Adrenal gland (tissue), 12 donors: ENCODE data around the gene RYR2. TPM values are rescaled to one million over a fixed set of nuclear protein-coding genes. Genes with fewer than 3 reads are reported as not detected.

Experiments used
- DNase-seq, 7 donors: peaks; one replicate each; pipeline ENCODE4 v3.0.0-alpha.2; 2019 to 2020
- H3K27ac ChIP-seq, 5 donors: fragments of 200-600 bp; sonication (generic) in 4 of 5; 1 replicate in 3 of 5; 2 replicates in 2 of 5; pipeline versions ENCODE4 v1.5.1 to v1.8.0; 2016 to 2020; ENCODE audit warnings: mild to moderate bottlenecking in 1 of 5
- H3K27me3 ChIP-seq: fragments of 200-600 bp; 2 replicates; pipeline ENCODE4 v1.8.0; 2021
- H3K36me3 ChIP-seq, 2 donors: fragments of 200-600 bp; replicated peaks in 1 of 2; 1 replicate in 1 of 2; 2 replicates in 1 of 2; pipeline versions ENCODE4 v1.5.1 to v1.8.0; 2018 to 2022
- H3K4me1 ChIP-seq, 2 donors: fragments of 200-600 bp; replicated peaks in 1 of 2; 1 replicate in 1 of 2; 2 replicates in 1 of 2; pipeline versions ENCODE4 v1.5.1 to v1.8.0; 2018 to 2021
- H3K4me3 ChIP-seq, 4 donors: fragments of 200-600 bp; sonication (generic) in 3 of 4; one replicate each; pipeline ENCODE4 v1.5.1; 2016 to 2018
- H3K9me3 ChIP-seq, 3 donors: fragments of 200-600 bp; sonication (generic) in 1 of 3; replicated peaks in 1 of 3; 1 replicate in 2 of 3; 2 replicates in 1 of 3; pipeline versions ENCODE4 v1.5.1 to v1.8.0; 2016 to 2021
- CTCF ChIP-seq, 6 experiments: fragments of 450-650 bp in 4 of 6; fragments of 200-600 bp in 2 of 6; sonication (generic) in 1 of 6; IDR thresholded peaks; 1 replicate in 5 of 6; 2 replicates in 1 of 6; pipeline versions ENCODE4 v1.5.1 to v1.8.0; 2016 to 2021; ENCODE audit warnings: antibody characterized with exemption in 6 of 6, mild to moderate bottlenecking in 2 of 6, moderate library complexity in 1 of 6
- POLR2A ChIP-seq, 2 donors: fragments of 450-650 bp; IDR thresholded peaks; one replicate each; pipeline ENCODE4 v1.6.1; 2017; ENCODE audit warnings: antibody characterized with exemption in 2 of 2, mild to moderate bottlenecking in 2 of 2, moderate library complexity in 1 of 2
- WGBS, 4 donors: extraction: QIAGEN DNeasy Blood & Tissue Kit in 2 of 4; methylation state at CpG; one replicate each; pipeline versions ENCODE4 v1.1.5 to v1.1.7; 2013 to 2017; 5-methylcytosine and 5-hydroxymethylcytosine counted together
- intact Hi-C, 2 donors: fragments of 100-400 bp; cut with DNase I; formaldehyde crosslinking; loops; one replicate each; pipeline versions ENCODE4 v1.14.1 to v1.15.0; 2022 to 2023
- polyA plus RNA-seq, 3 donors: library from polyadenylated mRNA; stranded (reverse); fragments of 200-250 nt in 2 of 3; fragments of 350-450 nt in 1 of 3; fragmentation: Illumina TruSeq in 1 of 3; extraction: RNeasy Lipid Tissue Mini Kit (QIAGEN cat#74804) in 1 of 3; gene quantifications; one replicate each; pipeline ENCODE4 v1.2.3, GENCODE V29; 2013 to 2014
- total RNA-seq, 9 donors: library from RNA; depleted of rRNA in 4 of 9; stranded (reverse); fragments of >200 nt in 4 of 9; fragments of 120-200 nt in 1 of 9; fragmentation: NEBNext Ultra II Directional in 1 of 9; extraction: Animal tissue kit (Norgen Biotek cat#: 25700) in 1 of 9; gene quantifications; one replicate each; pipeline versions ENCODE4 v1.1.0 to v1.2.4, GENCODE V29; 2013 to 2023
- donor health status: healthy with polysubstance abuse.
- donor health status: Bipolar disorder and iron deficiency.
- donor health status: DM: yes; HTN: yes; CAD: no.
- donor health status: DM: no; HTN: no; CAD: no.
- donor health status: DM: no; HTN: no; CAD: no.
- donor health status: DM: yes; HTN: yes; CAD: no.

RYR2 gene
- total and polyA plus RNA-seq, 12 donors: 0.07 to 6.3 (median 0.18) TPM; not detected in 1

GRCh38 chr1:237670302-237670701 lies 628.3 kb downstream of the RYR2 start:
- no peak for TF ChIP-seq CTCF (IDR thresholded peaks at IDR 0.05)
- no peak for TF ChIP-seq POLR2A (IDR thresholded peaks at IDR 0.05)
- Histone ChIP-seq H3K36me3 (no peaks in the 10 kb centered on the region), H3K9me3 (no peaks in the 10 kb centered on the region), H3K27ac (no peak overlapping the region), H3K4me3 (no peak overlapping the region), H3K4me1 (no peaks in the 10 kb centered on the region), H3K27me3 (no peaks in the 10 kb centered on the region)
- WGBS, 4 donors: 54 to 100% (median 78%) methylated on average over 1 of the region's 1 CpG; no CpG with 5 or more reads in 1 of the 4 donors
- intact Hi-C loops: no loop called here
- no peak for DNase-seq

DNA sequence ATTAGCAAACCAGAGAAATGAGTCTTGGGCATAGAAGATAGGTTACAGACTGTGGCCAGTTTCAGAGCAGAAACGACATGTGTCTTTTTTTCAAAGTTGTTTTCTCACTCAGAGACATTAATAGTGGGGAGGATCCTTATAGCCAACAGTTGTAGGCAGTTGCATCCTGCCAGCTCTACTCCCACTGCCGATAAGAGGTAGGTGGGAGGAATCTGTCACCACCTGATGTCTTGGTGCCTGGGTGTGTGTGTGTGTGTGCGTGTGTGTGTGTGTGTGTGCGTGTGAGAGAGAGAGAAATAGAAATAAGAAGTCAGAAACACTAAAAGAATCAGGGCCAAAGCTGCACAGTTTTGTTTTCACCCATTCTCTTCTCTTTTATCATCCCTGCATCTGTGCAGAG lies 629.3 kb downstream of the RYR2 start:
- Histone ChIP-seq H3K27ac (no peak overlapping the region), H3K4me3 (no peak overlapping the region), H3K27me3 (no peaks in the 10 kb centered on the region), H3K4me1 (no peaks in the 10 kb centered on the region), H3K36me3 (no peaks in the 10 kb centered on the region), H3K9me3 (no peaks in the 10 kb centered on the region)
- intact Hi-C loops: no loop called here
- 63 to 71% (median 66%) methylated on average over 4 of the region's 4 CpGs for WGBS, 4 donors
- no peak for DNase-seq
- TF ChIP-seq CTCF (IDR thresholded peaks at IDR 0.05): no peak

- Histone ChIP-seq H3K4me1 (no peaks in the 10 kb centered on the region), H3K36me3 (no peaks in the 10 kb centered on the region), H3K9me3 (no peaks in the 10 kb centered on the region), H3K27ac (no peak overlapping the region), H3K4me3 (no peak overlapping the region), H3K27me3 (no peaks in the 10 kb centered on the region)
- WGBS, 4 donors: 69 to 85% (median 74%) methylated on average over 6 of the region's 6 CpGs
- TF ChIP-seq POLR2A (IDR thresholded peaks at IDR 0.05): no peak
- TF ChIP-seq CTCF (IDR thresholded peaks at IDR 0.05): no peak
- no peak for DNase-seq
- intact Hi-C loops: no loop called here
Observed at GRCh38 chr1:237671935-237672334, 630.0 kb downstream of the RYR2 start.

DNA sequence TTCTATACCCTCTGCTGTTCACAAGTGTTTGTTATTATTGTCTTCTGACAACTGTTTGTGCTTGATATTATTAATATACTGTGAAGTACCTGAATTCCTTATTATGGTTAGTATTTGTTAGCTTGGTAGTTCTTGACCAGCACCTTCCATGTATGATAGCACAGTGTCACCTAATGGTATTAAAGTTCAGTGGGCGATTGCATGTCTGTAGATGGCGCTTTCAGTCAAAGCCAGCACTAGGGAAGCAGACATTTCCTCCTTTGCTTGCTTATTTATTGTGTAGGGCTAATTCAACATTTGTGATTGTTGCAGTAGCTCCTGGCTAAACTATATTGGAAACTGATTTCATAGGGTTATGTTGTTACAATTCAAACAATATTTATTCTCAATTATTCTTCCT lies 630.8 kb downstream of the RYR2 start:
- Histone ChIP-seq H3K27ac (no peak overlapping the region), H3K4me3 (no peak overlapping the region), H3K27me3 (no peaks in the 10 kb centered on the region), H3K9me3 (no peaks in the 10 kb centered on the region), H3K4me1 (no peaks in the 10 kb centered on the region), H3K36me3 (no peaks in the 10 kb centered on the region)
- intact Hi-C loops: no loop called here
- TF ChIP-seq POLR2A (IDR thresholded peaks at IDR 0.05): no peak
- TF ChIP-seq CTCF (IDR thresholded peaks at IDR 0.05): no peak
- DNase-seq: no peak
- 40 to 47% (median 42%) methylated on average over 2 of the region's 2 CpGs for WGBS, 4 donors
